Cardiac fibroblast (primary cell): ENCODE data around the gene ENTPD8.

ENCODE experiments used
- DNase-seq, 2 donors: peaks; one replicate each; pipeline versions ENCODE4 v3.0.0 to v3.0.0-alpha.2; 2010; ENCODE audit warnings: low read depth in 2 of 2
- H3K4me3 ChIP-seq, 2 donors: replicated peaks in 1 of 2; 1 replicate in 1 of 2; 2 replicates in 1 of 2; pipeline ENCODE4 v1.5.1; 2011; ENCODE audit warnings: low read depth in 2 of 2, low read length in 2 of 2, mild to moderate bottlenecking in 2 of 2, moderate library complexity in 1 of 2
- TF ChIP-seq, protein P1 (sequence below): IDR thresholded peaks from one replicate; pipeline ENCODE4 v1.5.1; 2011; ENCODE audit warnings: low read depth, mild to moderate bottlenecking, low read length, inconsistent platforms

The ENTPD8 gene

DNA sequence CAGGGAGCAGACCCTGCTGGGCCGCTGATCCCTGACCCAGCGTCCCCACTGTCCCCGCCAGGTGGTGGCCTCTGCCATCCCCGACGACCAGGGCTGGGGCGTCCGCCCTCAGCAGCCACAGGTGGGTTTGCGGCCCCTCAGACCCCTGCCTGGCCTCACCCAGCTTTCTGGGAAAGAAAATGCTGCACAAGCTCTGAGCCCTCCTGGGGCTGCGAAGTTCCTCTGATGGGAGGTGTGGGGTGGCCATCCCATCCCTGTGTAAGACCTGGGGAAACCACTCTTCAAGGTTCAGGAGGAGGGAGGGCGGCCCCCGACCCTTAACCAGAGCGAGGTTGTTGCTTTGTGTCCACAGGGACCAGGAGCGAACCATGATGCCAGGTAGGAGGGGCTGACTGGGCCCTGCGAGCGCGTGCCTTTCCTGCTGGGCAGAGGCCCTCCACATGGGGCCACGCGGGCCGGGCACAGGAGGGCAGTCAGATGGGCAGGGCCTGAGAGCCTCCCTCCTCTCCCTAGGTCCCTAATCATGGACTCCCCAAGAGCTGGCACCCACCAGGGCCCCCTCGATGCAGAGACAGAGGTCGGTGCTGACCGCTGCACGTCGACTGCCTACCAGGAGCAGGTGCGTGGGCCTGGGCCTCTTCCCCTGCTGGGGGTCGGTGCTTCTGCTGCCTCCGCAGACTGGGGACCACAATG is 10.3 kb downstream of the ENTPD8 start:
- no peak overlapping the region for H3K4me3 ChIP-seq
- TF ChIP-seq, protein P1, sequence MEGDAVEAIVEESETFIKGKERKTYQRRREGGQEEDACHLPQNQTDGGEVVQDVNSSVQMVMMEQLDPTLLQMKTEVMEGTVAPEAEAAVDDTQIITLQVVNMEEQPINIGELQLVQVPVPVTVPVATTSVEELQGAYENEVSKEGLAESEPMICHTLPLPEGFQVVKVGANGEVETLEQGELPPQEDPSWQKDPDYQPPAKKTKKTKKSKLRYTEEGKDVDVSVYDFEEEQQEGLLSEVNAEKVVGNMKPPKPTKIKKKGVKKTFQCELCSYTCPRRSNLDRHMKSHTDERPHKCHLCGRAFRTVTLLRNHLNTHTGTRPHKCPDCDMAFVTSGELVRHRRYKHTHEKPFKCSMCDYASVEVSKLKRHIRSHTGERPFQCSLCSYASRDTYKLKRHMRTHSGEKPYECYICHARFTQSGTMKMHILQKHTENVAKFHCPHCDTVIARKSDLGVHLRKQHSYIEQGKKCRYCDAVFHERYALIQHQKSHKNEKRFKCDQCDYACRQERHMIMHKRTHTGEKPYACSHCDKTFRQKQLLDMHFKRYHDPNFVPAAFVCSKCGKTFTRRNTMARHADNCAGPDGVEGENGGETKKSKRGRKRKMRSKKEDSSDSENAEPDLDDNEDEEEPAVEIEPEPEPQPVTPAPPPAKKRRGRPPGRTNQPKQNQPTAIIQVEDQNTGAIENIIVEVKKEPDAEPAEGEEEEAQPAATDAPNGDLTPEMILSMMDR = no peak
- DNase-seq = no peak

DNA sequence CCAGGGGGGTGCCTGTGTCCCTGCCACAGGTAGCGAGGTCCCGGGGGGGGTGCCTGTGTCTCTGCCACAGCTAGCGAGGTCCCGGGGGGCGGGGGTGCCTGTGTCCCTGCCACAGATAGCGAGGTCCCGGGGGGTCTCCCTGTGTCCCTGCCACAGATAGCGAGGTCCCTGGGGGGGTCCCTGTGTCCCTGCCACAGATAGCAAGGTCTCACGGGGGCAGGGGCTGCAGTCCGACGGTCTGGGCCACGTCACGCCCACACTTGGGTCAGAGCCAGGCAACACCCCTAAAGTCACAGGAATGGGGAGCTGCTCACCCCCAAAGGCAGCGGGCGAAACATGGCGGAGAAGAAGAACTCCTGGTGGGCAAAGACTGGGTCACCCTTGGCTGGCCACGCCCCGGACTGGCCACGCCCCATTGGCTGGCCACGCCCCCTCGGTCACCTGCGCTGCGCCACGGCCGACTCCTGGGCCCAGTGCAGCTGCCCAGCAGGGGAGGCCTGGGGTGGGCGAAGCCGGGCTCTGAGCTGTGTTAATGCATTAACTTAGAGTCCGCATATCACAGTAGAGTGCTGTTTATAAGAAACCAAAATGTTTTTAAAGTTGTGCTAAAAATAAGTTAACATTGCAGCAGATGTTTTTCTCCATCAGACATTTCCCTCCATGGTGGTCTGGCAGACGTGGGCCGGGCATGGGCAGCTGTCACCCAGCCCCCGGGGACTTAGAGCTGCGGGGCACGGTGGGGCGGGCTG is 11.0 kb downstream of the ENTPD8 start:
- H3K4me3 ChIP-seq = no peak overlapping the region
- DNase-seq = no peak
- TF ChIP-seq, protein P1 = no peak

DNA sequence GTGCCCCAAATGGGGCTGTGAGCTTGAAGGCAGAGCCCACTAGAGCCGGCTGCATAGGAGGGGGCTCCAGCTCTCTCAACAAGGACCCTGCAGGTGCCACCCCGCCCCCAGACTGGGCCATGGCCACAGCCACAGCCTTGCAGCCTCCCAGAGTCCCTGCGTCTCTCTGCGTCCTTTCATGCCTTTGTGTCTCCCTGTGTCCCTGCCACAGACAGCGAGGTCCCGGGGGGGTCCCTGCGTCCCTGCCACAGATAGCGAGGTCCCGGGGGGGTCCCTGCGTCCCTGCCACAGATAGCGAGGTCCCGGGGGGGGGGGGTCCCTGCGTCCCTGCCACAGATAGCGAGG is 11.6 kb downstream of the ENTPD8 start:
- no peak overlapping the region for H3K4me3 ChIP-seq
- TF ChIP-seq, protein P1 = no peak
- DNase-seq = no peak

DNA sequence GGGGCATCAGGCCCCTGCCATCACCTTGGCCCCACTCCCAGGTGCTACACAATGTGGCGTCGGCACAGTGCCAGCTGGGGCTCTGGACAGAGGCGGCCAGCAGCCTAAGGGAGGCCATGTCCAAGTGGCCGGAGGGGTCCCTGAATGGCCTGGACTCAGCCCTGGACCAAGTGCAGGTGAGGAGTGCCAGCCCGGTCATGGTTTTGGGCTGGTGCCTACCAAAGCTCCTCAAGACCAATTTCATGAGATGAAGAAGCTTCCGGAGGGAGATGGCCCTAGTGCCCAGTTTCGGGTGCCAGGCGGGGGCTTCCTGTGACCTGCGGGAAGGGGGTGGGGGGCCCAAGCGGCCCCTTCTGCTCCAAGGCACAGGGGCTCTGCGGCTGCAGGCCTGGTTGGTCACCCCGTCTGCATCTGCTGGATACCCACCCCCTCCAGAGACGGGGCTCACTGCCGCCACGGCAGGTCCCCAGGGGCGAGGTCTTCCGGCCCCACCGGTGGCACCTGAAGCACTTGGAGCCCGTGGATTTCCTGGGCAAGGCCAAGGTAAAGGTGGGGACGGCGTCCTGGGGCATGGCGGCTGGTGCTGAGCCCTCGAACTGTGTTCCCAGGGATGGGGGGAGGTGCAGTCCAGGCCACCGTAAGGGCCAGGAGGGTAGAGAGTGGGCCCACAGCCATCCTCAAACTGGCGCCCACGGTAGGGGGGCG is 12.2 kb downstream of the ENTPD8 start:
- DNase-seq = no peak
- no peak overlapping the region for H3K4me3 ChIP-seq
- TF ChIP-seq, protein P1 = no peak

DNA sequence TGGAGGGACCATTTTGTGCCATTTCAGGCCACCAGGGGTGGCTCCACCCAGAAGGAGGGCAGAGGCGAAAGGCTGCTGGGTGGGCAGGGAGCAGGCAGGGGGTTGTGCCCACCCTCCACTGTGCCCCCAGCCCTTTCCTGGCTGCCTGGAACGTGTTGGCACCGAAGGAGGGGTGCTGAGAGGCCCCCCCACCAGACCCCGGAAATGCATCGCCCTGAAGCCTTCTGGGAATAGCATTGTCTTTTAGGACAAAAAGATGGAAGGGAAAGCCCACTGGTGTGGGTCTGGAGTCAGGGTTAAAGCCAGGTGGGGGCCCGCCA is 12.9 kb downstream of the ENTPD8 start:
- TF ChIP-seq, protein P1 = no peak
- H3K4me3 ChIP-seq = no peak overlapping the region
- no peak for DNase-seq

DNA sequence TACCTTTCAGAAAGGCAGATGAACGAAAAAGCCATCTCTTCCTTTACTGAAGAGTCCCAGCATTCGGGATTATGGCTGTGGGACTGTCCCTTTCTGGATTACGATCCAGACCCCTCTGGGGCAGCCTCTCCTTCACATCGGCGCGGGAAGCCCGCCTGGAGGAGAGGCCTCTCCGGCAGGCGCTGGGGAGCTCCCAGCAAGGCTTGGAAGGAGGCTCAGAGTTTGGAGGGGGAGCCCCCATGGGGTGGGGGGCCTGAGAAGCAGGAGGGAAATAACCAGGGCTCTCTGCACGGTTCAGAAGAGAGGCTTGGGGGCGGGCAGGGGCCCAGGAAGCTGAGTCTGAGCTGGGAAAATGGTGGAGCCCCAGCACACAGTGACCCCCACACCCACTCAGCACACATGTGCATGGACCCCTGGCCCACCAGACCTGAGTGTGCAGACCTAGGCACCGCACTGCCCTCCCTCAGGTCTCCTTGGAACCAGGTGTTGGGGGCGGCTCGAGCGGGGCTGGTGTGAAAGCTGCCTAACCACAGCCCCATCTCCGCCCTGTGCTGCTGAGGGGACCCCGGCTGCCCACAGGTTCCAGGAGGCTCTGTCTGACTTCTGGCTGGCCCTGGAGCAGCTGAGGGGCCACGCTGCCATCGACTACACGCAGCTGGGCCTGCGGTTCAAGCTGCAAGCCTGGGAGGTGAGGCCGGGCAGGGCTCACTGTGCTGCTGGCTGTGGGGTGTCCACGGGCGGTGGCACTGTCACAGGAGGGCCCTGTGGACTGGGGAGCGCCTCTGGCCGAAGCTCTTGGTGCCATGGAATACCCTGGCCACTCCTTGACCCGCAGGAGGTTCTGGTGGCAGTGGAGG is 13.5 kb downstream of the ENTPD8 start:
- no peak for DNase-seq
- TF ChIP-seq, protein P1 = no peak
- no peak overlapping the region for H3K4me3 ChIP-seq
